HG03378 (cell line): ENCODE data around the gene MRI1.

Experiments used
- ATAC-seq: cut with Tn5 transposase; IDR thresholded peaks from one replicate; pipeline ENCODE4 v1.9.1; 2021; ENCODE audit warnings: mild to moderate bottlenecking, moderate library complexity; ENCODE audit not compliant: unreplicated experiment

The MRI1 gene

DNA sequence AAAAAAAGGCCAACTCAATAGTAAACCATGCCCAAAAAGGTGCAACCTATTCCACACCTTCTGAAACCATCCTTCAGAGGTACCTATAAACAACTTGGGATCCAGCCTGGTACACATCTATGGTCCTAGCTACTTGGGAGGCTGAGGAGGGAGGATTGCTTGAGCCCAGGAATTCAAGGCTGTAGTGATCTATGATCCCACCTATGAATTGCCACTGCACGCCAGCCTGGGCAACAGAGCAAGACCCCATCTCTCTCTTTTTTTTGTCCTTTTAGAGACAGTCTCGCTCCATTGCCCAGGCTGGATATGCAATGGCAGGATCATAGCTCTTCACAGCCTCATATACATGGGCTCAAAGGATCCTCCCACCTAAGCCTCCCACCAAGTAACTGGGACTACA, 57.0 kb downstream of the MRI1 start:
- no peak for ATAC-seq

DNA sequence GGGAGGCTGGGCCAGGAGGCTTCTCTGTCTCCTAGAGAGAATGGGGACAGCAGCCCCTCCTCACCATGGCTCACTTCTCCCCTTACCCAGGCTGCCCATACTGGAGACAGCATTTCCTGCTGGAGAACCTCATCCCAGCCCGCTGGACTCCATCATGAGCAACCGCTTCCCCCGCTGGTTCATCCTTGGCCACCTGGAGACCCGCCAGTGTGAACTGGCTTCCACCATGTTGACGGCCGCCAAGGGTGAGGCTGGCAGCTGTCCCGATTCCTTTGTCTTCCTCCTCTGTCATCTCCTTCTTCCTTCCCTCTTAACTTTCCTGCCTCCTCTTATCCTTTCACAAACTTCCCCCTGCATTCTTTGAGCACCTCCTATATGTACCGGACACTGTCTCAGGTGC, 58.9 kb downstream of the MRI1 start:
- no peak for ATAC-seq
